HL-60 (cell line): ENCODE results near the gene COX20.

Experiments
- DNase-seq, 2 experiments: peaks; one replicate each; pipeline ENCODE4 v3.0.0-alpha.2; 2010 to 2020; ENCODE audit warnings: low read depth in 1 of 2, low spot score in 1 of 2
- H3K27ac ChIP-seq: fragments of 250-450 bp; sonication (Bioruptor Pico); replicated peaks from 2 replicates; pipeline ENCODE4 v1.5.1; 2020; ENCODE audit warnings: mild to moderate bottlenecking, moderate library complexity
- H3K27me3 ChIP-seq: fragments of 250-450 bp; sonication (Bioruptor Pico); 2 replicates; pipeline ENCODE4 v1.5.1; 2021; ENCODE audit warnings: mild to moderate bottlenecking, moderate library complexity; ENCODE audit not compliant: insufficient read depth, poor library complexity, severe bottlenecking
- H3K4me3 ChIP-seq: replicated peaks from 2 replicates; pipeline ENCODE4 v1.5.1; 2011; ENCODE audit warnings: mild to moderate bottlenecking, control low read depth, low read length; ENCODE audit not compliant: insufficient read depth
- CTCF ChIP-seq: IDR thresholded peaks from one replicate; pipeline ENCODE4 v1.5.1; 2011; ENCODE audit warnings: low read length, control low read depth, inconsistent platforms; ENCODE audit not compliant: insufficient read depth
- GABPA ChIP-seq: IDR thresholded peaks from 2 replicates; pipeline ENCODE4 v1.6.1; 2012; ENCODE audit warnings: low read depth
- POLR2AphosphoS5 ChIP-seq: IDR thresholded peaks from 2 replicates; pipeline ENCODE4 v1.6.1; 2012; ENCODE audit warnings: low read depth
- REST ChIP-seq: IDR thresholded peaks from 2 replicates; pipeline ENCODE4 v1.6.1; 2012; ENCODE audit warnings: low read depth; ENCODE audit not compliant: insufficient replicate concordance
- SPI1 ChIP-seq: IDR thresholded peaks from 2 replicates; pipeline ENCODE4 v1.6.1; 2012; ENCODE audit warnings: low read depth, mild to moderate bottlenecking, borderline replicate concordance

COX20 gene

GRCh38 chr1:244854166-244854565 is 18.7 kb downstream of the COX20 start:
- peak in 1 of 2 experiments; percentile 28 for DNase-seq
- Histone ChIP-seq H3K4me3 (no peak overlapping the region), H3K27me3 (no peaks in the 10 kb centered on the region), H3K27ac (peak overlapping the region; percentile 52)
- no peak for TF ChIP-seq POLR2AphosphoS5
- peak; percentile 96 for TF ChIP-seq SPI1

- Histone ChIP-seq H3K27me3 (no peaks in the 10 kb centered on the region), H3K4me3 (no peak overlapping the region), H3K27ac (peak overlapping the region; percentile 52)
- TF ChIP-seq REST = no peak
- no peak for TF ChIP-seq CTCF
- no peak for TF ChIP-seq GABPA
- TF ChIP-seq POLR2AphosphoS5 = no peak
- TF ChIP-seq SPI1 = no peak
- DNase-seq = peak; percentile 24 to 33
Observed at GRCh38 chr1:244854865-244855578, 19.6 kb downstream of the COX20 start.

DNA sequence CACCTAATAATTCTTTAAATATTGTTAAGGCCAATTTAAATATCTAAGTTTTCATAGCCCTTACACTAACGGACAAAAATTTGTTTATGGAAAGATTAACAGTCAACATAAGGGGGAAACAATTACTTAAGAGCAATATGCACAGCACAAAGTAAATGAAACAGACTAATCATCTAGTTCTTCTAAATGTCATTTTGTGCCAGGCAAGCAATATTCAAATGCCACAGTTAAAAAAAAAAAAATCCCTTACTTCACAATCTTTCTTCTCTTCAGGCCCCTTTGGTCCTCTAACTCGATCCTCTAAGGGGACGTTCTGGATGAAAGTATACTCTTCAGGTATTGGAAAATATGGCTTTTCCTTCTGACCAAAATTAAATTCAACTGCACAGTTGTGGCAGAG is 22.3 kb downstream of the COX20 start:
- no peaks in the 10 kb centered on the region for H3K27me3 ChIP-seq
- peak in 1 of 2 experiments; percentile 24 for DNase-seq
- no peak overlapping the region for H3K4me3 ChIP-seq
- no peak for TF ChIP-seq POLR2AphosphoS5
- no peak for TF ChIP-seq GABPA
- TF ChIP-seq CTCF = no peak
- no peak for TF ChIP-seq REST
- no peak for TF ChIP-seq SPI1
- peak overlapping the region; percentile 3; the same call in 1 of the 2 replicates for H3K27ac ChIP-seq

DNA sequence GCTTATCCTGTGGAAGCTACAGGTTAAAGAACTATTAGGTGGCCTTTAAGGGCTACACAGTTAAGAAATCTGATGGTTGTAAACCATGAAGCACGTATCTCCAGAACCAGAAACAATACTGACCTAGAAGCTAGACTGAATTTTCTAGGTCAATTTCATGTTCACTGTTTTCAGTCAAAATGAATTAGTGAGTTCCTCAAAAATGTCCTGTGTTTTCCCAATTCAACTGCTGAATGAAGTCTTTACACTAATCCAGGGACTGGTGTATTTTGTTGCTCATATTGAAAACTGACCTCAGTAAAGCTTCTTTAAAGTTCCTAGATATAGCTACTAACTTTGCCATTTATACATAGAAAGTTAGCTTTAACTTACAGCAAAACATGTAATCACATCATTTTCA is 22.9 kb downstream of the COX20 start:
- TF ChIP-seq GABPA (no peak), SPI1 (peak; percentile 43; the same call in 1 of the 2 replicates)
- Histone ChIP-seq H3K27me3 (no peaks in the 10 kb centered on the region), H3K27ac (peak overlapping the region; percentile 3; the same call in 1 of the 2 replicates), H3K4me3 (no peak overlapping the region; the same call in 1 of the 2 replicates)
- DNase-seq = peak in 1 of 2 experiments; percentile 31
